ENCODE results near the gene SLC30A4. TPM values are rescaled to one million over a fixed set of nuclear protein-coding genes. Genes with fewer than 3 reads are reported as not detected.

Gene SLC30A4
- total and polyA plus RNA-seq, 2 of the 8 experiments (the other 6 are each of a cell fraction or from before 2014, with no cell fraction given) = under 0.01 to 0.07 TPM

GRCh38 chr15:45495588-45495987 is 27.0 kb downstream of the SLC30A4 start:
- no peak overlapping the region for H3K4ac ChIP-seq (replicated peaks; ENCODE audit: insufficient read length, low read depth, low read length)
- H4K91ac ChIP-seq (replicated peaks; ENCODE audit: insufficient read length, low read length) = no peak overlapping the region
- no peak overlapping the region for H2BK120ac ChIP-seq (replicated peaks; ENCODE audit: low read depth, low read length)
- no peaks in the 10 kb centered on the region for H3K4me1 ChIP-seq (replicated peaks in 1 of 4; ENCODE audit: control insufficient read depth in 3 of 4, insufficient read depth in 4 of 4, low read length in 3 of 4)
- no peak overlapping the region for H2BK20ac ChIP-seq (ENCODE audit: low read length)
- H2AFZ ChIP-seq (ENCODE audit: low read length) = no peak overlapping the region
- no peak for FAIRE-seq
- no peak overlapping the region for H2AK5ac ChIP-seq (ENCODE audit: low read depth, low read length)
- no peaks in the 10 kb centered on the region for H3K9me3 ChIP-seq (ENCODE audit: insufficient read depth in 2 of 2, low read depth in 1 of 2, low read length in 1 of 2)
- ChIA-PET POLR2A (ENCODE audit: partially characterized antibody) (no interaction called here), CTCF (ENCODE audit: partially characterized antibody) (interaction anchor here (0.9 to 3.2 kb wide), 2 partner anchors 8 to 37 kb away, joined by 3 to 16 read pairs; no protein-coding TSS in a partner anchor)
- WGBS, 2 experiments (ENCODE audit: extremely low coverage in 1 of 2, insufficient coverage in 1 of 2, insufficient read length in 1 of 2, insufficient replicate concordance in 2 of 2, low coverage in 1 of 2, low lambda C conversion rate in 2 of 2, missing lambda C conversion rate in 1 of 2) = 89% methylated on average over 3 of the region's 3 CpGs; no CpG with 5 or more reads in 1 of the 2 experiments
- no peaks in the 10 kb centered on the region for H3K36me3 ChIP-seq (ENCODE audit: control insufficient read depth in 2 of 4, insufficient read depth in 4 of 4, low read length in 3 of 4)
- H3K4me3 ChIP-seq (ENCODE audit: extremely low read depth in 1 of 4, insufficient read depth in 2 of 4, low read depth in 3 of 4, low read length in 4 of 4) = no peak overlapping the region
- no peaks in the 10 kb centered on the region for H4K20me1 ChIP-seq (replicated peaks in 1 of 2; ENCODE audit: control insufficient read depth in 1 of 2, insufficient read depth in 2 of 2, low read length in 2 of 2)
- no peaks in the 10 kb centered on the region for H3K79me1 ChIP-seq (ENCODE audit: low read depth, low read length)
- H3K23ac ChIP-seq (ENCODE audit: insufficient read length) = no peak overlapping the region
- no peak overlapping the region for H2BK12ac ChIP-seq (ENCODE audit: low read depth, low read length)
- H4K5ac ChIP-seq (ENCODE audit: insufficient read length, low read depth, low read length) = no peak overlapping the region
- no peaks in the 10 kb centered on the region for H3K23me2 ChIP-seq (ENCODE audit: low read depth, low read length)
- H2BK15ac ChIP-seq (ENCODE audit: low read length) = no peak overlapping the region
- H4K8ac ChIP-seq (ENCODE audit: extremely low read depth, insufficient read depth, low read length) = no peak overlapping the region
- no peak overlapping the region for H2BK5ac ChIP-seq (ENCODE audit: low read depth, low read length)
- no peaks in the 10 kb centered on the region for H3K27me3 ChIP-seq (replicated peaks in 1 of 4; ENCODE audit: control insufficient read depth in 3 of 4, extremely low read depth in 1 of 4, insufficient read depth in 3 of 4, low read length in 3 of 4)
- no peaks in the 10 kb centered on the region for H3K79me2 ChIP-seq (ENCODE audit: control insufficient read depth in 1 of 2, insufficient read depth in 2 of 2, low read length in 2 of 2)
- H3K27ac ChIP-seq (ENCODE audit: low read depth, low read length) = no peak overlapping the region
- H3K14ac ChIP-seq (ENCODE audit: insufficient read length) = no peak overlapping the region
- H3K56ac ChIP-seq (replicated peaks; ENCODE audit: insufficient read length, low read depth, low read length) = no peak overlapping the region
- DNase-seq (ENCODE audit: low read depth in 1 of 2, low spot score in 2 of 2) = no peak
- H3K9ac ChIP-seq (replicated peaks in 1 of 4; ENCODE audit: extremely low read depth in 1 of 4, low read depth in 3 of 4, low read length in 3 of 4) = no peak overlapping the region
- TF ChIP-seq CTCF (IDR thresholded peaks at IDR 0.05; ENCODE audit: control extremely low read depth in 1 of 3, insufficient read depth in 1 of 3, low read depth in 1 of 3, low read length in 3 of 3) (no peak), GTF2F1 (IDR thresholded peaks at IDR 0.05; ENCODE audit: borderline replicate concordance, low read depth, low read length) (no peak)
- H3K18ac ChIP-seq (ENCODE audit: extremely low read depth, low read length) = no peak overlapping the region
- no peak overlapping the region for H3K4me2 ChIP-seq (ENCODE audit: insufficient read depth in 1 of 2, low read depth in 2 of 2, low read length in 2 of 2)

Measured in H1 (cell line).